Activated naive CD4-positive, alpha-beta T cell treated with anti-CD3 and anti-CD28 coated beads, Interleukin-2, amount 50 U/mL, for 24 hours (primary cell): ENCODE measurements around the gene CUL3.

Experiments
- H3K27ac Mint-ChIP-seq: one replicate; pipeline ENCODE4 v1.8.0; 2021; ENCODE audit warnings: mild to moderate bottlenecking, mixed read lengths
- H3K27me3 Mint-ChIP-seq: one replicate; pipeline ENCODE4 v1.8.0; 2021; ENCODE audit warnings: mixed read lengths
- H3K36me3 Mint-ChIP-seq: one replicate; pipeline ENCODE4 v1.8.0; 2021; ENCODE audit warnings: mixed read lengths
- H3K4me1 Mint-ChIP-seq: one replicate; pipeline ENCODE4 v1.8.0; 2021; ENCODE audit warnings: mixed read lengths
- H3K4me3 Mint-ChIP-seq: one replicate; pipeline ENCODE4 v1.8.0; 2021; ENCODE audit warnings: mild to moderate bottlenecking, mixed read lengths
- H3K9me3 Mint-ChIP-seq: one replicate; pipeline ENCODE4 v1.8.0; 2021; ENCODE audit warnings: mixed read lengths

The CUL3 gene

GRCh38 chr2:224563537-224563936, 21.6 kb downstream of the CUL3 start:
- Mint-ChIP-seq H3K36me3 (peaks cover 12% of the 10 kb centered on the region), H3K9me3 (no peaks in the 10 kb centered on the region), H3K4me1 (peaks cover 53% of the 10 kb centered on the region), H3K27ac (no peak overlapping the region), H3K4me3 (no peak overlapping the region), H3K27me3 (no peaks in the 10 kb centered on the region)

GRCh38 chr2:224562831-224563230, 22.3 kb downstream of the CUL3 start:
- H3K27me3 Mint-ChIP-seq = no peaks in the 10 kb centered on the region
- no peaks in the 10 kb centered on the region for H3K9me3 Mint-ChIP-seq
- peaks cover 14% of the 10 kb centered on the region for H3K36me3 Mint-ChIP-seq
- no peak overlapping the region for H3K4me3 Mint-ChIP-seq
- H3K27ac Mint-ChIP-seq = no peak overlapping the region
- peaks cover 55% of the 10 kb centered on the region for H3K4me1 Mint-ChIP-seq

- H3K4me3 Mint-ChIP-seq = no peak overlapping the region
- H3K4me1 Mint-ChIP-seq = peaks cover 53% of the 10 kb centered on the region
- H3K27me3 Mint-ChIP-seq = no peaks in the 10 kb centered on the region
- H3K9me3 Mint-ChIP-seq = no peaks in the 10 kb centered on the region
- H3K27ac Mint-ChIP-seq = no peak overlapping the region
- peaks cover 9% of the 10 kb centered on the region for H3K36me3 Mint-ChIP-seq
These were observed 23.7 kb downstream of the CUL3 start for GRCh38 chr2:224561234-224562005.

- Mint-ChIP-seq H3K9me3 (no peaks in the 10 kb centered on the region), H3K27me3 (no peaks in the 10 kb centered on the region), H3K4me3 (no peak overlapping the region), H3K27ac (no peak overlapping the region), H3K4me1 (peaks cover 53% of the 10 kb centered on the region), H3K36me3 (peaks cover 15% of the 10 kb centered on the region)
These were observed 24.6 kb downstream of the CUL3 start for GRCh38 chr2:224560549-224560948.

GRCh38 chr2:224557610-224558009, 27.6 kb downstream of the CUL3 start:
- peaks cover 43% of the 10 kb centered on the region for H3K4me1 Mint-ChIP-seq
- no peak overlapping the region for H3K4me3 Mint-ChIP-seq
- H3K9me3 Mint-ChIP-seq = no peaks in the 10 kb centered on the region
- no peak overlapping the region for H3K27ac Mint-ChIP-seq
- H3K36me3 Mint-ChIP-seq = peaks cover 23% of the 10 kb centered on the region
- no peaks in the 10 kb centered on the region for H3K27me3 Mint-ChIP-seq

GRCh38 chr2:224556381-224556780, 28.8 kb downstream of the CUL3 start:
- H3K27ac Mint-ChIP-seq = no peak overlapping the region
- peaks cover 25% of the 10 kb centered on the region for H3K36me3 Mint-ChIP-seq
- peaks cover 49% of the 10 kb centered on the region for H3K4me1 Mint-ChIP-seq
- H3K4me3 Mint-ChIP-seq = no peak overlapping the region
- H3K9me3 Mint-ChIP-seq = no peaks in the 10 kb centered on the region
- no peaks in the 10 kb centered on the region for H3K27me3 Mint-ChIP-seq

GRCh38 chr2:224555823-224556366, 29.3 kb downstream of the CUL3 start:
- Mint-ChIP-seq H3K4me3 (no peak overlapping the region), H3K27me3 (no peaks in the 10 kb centered on the region)

GRCh38 chr2:224552771-224553170, 32.4 kb downstream of the CUL3 start:
- H3K4me1 Mint-ChIP-seq = peaks cover 68% of the 10 kb centered on the region
- no peak overlapping the region for H3K27ac Mint-ChIP-seq
- H3K9me3 Mint-ChIP-seq = no peaks in the 10 kb centered on the region
- H3K36me3 Mint-ChIP-seq = peaks cover 32% of the 10 kb centered on the region
- H3K4me3 Mint-ChIP-seq = no peak overlapping the region
- H3K27me3 Mint-ChIP-seq = no peaks in the 10 kb centered on the region

More at GRCh38 chr2:224555823-224556366, 29.3 kb downstream of the CUL3 start:
- peaks cover 51% of the 10 kb centered on the region for H3K4me1 Mint-ChIP-seq
- no peaks in the 10 kb centered on the region for H3K9me3 Mint-ChIP-seq
- peaks cover 25% of the 10 kb centered on the region for H3K36me3 Mint-ChIP-seq
- peak overlapping the region; percentile 1 for H3K27ac Mint-ChIP-seq

- no peak overlapping the region for H3K4me3 Mint-ChIP-seq
- peaks cover 73% of the 10 kb centered on the region for H3K4me1 Mint-ChIP-seq
- peaks cover 32% of the 10 kb centered on the region for H3K36me3 Mint-ChIP-seq
- H3K27ac Mint-ChIP-seq = peak overlapping the region; percentile 32
- no peaks in the 10 kb centered on the region for H3K27me3 Mint-ChIP-seq
- no peaks in the 10 kb centered on the region for H3K9me3 Mint-ChIP-seq
These were observed 33.5 kb downstream of the CUL3 start for GRCh38 chr2:224551693-224552092.

GRCh38 chr2:224546926-224547325, 38.2 kb downstream of the CUL3 start:
- Mint-ChIP-seq H3K27ac (peak overlapping the region; percentile 24), H3K4me3 (no peak overlapping the region), H3K36me3 (peaks cover 19% of the 10 kb centered on the region), H3K9me3 (no peaks in the 10 kb centered on the region), H3K4me1 (peaks cover 68% of the 10 kb centered on the region), H3K27me3 (no peaks in the 10 kb centered on the region)

- Mint-ChIP-seq H3K27ac (peak overlapping the region; percentile 12), H3K36me3 (peaks cover 22% of the 10 kb centered on the region), H3K9me3 (no peaks in the 10 kb centered on the region), H3K4me3 (no peak overlapping the region), H3K27me3 (no peaks in the 10 kb centered on the region), H3K4me1 (peaks cover 72% of the 10 kb centered on the region)
These were observed 39.1 kb downstream of the CUL3 start for GRCh38 chr2:224545884-224546644.

- peaks cover 31% of the 10 kb centered on the region for H3K36me3 Mint-ChIP-seq
- H3K4me1 Mint-ChIP-seq = peaks cover 74% of the 10 kb centered on the region
- no peaks in the 10 kb centered on the region for H3K27me3 Mint-ChIP-seq
- no peaks in the 10 kb centered on the region for H3K9me3 Mint-ChIP-seq
- H3K4me3 Mint-ChIP-seq = no peak overlapping the region
- no peak overlapping the region for H3K27ac Mint-ChIP-seq
These were observed 41.2 kb downstream of the CUL3 start for GRCh38 chr2:224543939-224544338.

- peaks cover 77% of the 10 kb centered on the region for H3K4me1 Mint-ChIP-seq
- H3K36me3 Mint-ChIP-seq = peaks cover 30% of the 10 kb centered on the region
- peak overlapping the region; percentile 11 for H3K27ac Mint-ChIP-seq
- no peaks in the 10 kb centered on the region for H3K27me3 Mint-ChIP-seq
- H3K4me3 Mint-ChIP-seq = no peak overlapping the region
- no peaks in the 10 kb centered on the region for H3K9me3 Mint-ChIP-seq
These were observed 46.5 kb downstream of the CUL3 start for GRCh38 chr2:224538561-224539138.

- H3K27me3 Mint-ChIP-seq = no peaks in the 10 kb centered on the region
- peaks cover 77% of the 10 kb centered on the region for H3K4me1 Mint-ChIP-seq
- no peaks in the 10 kb centered on the region for H3K9me3 Mint-ChIP-seq
- H3K36me3 Mint-ChIP-seq = peaks cover 23% of the 10 kb centered on the region
- H3K4me3 Mint-ChIP-seq = no peak overlapping the region
- H3K27ac Mint-ChIP-seq = peak overlapping the region; percentile 60
These were observed 52.2 kb downstream of the CUL3 start for GRCh38 chr2:224532931-224533330.

GRCh38 chr2:224532441-224532840, 52.7 kb downstream of the CUL3 start:
- Mint-ChIP-seq H3K27me3 (no peaks in the 10 kb centered on the region), H3K4me1 (peaks cover 79% of the 10 kb centered on the region), H3K4me3 (no peak overlapping the region), H3K27ac (peak overlapping the region; percentile 69), H3K9me3 (no peaks in the 10 kb centered on the region), H3K36me3 (peaks cover 23% of the 10 kb centered on the region)

GRCh38 chr2:224528171-224528570, 57.0 kb downstream of the CUL3 start:
- H3K36me3 Mint-ChIP-seq = peaks cover 22% of the 10 kb centered on the region
- H3K4me3 Mint-ChIP-seq = no peak overlapping the region
- H3K4me1 Mint-ChIP-seq = peaks cover 87% of the 10 kb centered on the region
- no peaks in the 10 kb centered on the region for H3K9me3 Mint-ChIP-seq
- peak overlapping the region; percentile 81 for H3K27ac Mint-ChIP-seq
- no peaks in the 10 kb centered on the region for H3K27me3 Mint-ChIP-seq
